ENCODE data around the gene PLXDC2.

Gene PLXDC2

GRCh38 chr10:19891429-19891828 is 75.2 kb downstream of the PLXDC2 start:
- H3K9me2 ChIP-seq (replicated peaks; ENCODE audit: low read depth, low read length), result no peaks in the 10 kb centered on the region
- H3F3A ChIP-seq (ENCODE audit: low read depth), result no peaks in the 10 kb centered on the region
- H3K9ac ChIP-seq (ENCODE audit: low read depth, low read length, poor library complexity, severe bottlenecking), result no peak overlapping the region
- H3K4me1 ChIP-seq (ENCODE audit: insufficient read depth, low read length, poor library complexity, severe bottlenecking), result no peaks in the 10 kb centered on the region
- no peak overlapping the region for H3K4me2 ChIP-seq (ENCODE audit: low read depth, low read length, poor library complexity, severe bottlenecking)
- no peaks in the 10 kb centered on the region for H3K36me3 ChIP-seq (ENCODE audit: insufficient read depth, low read length)
- H3K4me3 ChIP-seq (ENCODE audit: low read length, poor library complexity, severe bottlenecking), result no peak overlapping the region
- no peaks in the 10 kb centered on the region for H3K9me3 ChIP-seq (ENCODE audit: insufficient read depth, low read depth, low read length)
- no peaks in the 10 kb centered on the region for H3K27me3 ChIP-seq (ENCODE audit: insufficient read depth, low read length, poor library complexity, severe bottlenecking)
- TF ChIP-seq CTCF (conservative IDR thresholded peaks at IDR 0.05; ENCODE audit: low read length) (no peak), EZH2phosphoT487 (IDR thresholded peaks at IDR 0.05; ENCODE audit: borderline replicate concordance) (no peak)
- H4K20me1 ChIP-seq (ENCODE audit: insufficient read depth, low read length, poor library complexity, severe bottlenecking), result no peaks in the 10 kb centered on the region
- H2AFZ ChIP-seq (ENCODE audit: low read length), result no peak overlapping the region
- H3K79me2 ChIP-seq (ENCODE audit: insufficient read depth, low read length), result no peaks in the 10 kb centered on the region

- Histone ChIP-seq H3K79me2 (ENCODE audit: insufficient read depth, low read length) (no peaks in the 10 kb centered on the region), H2AFZ (ENCODE audit: low read length) (no peak overlapping the region), H3K36me3 (ENCODE audit: insufficient read depth, low read length) (no peaks in the 10 kb centered on the region), H3K9me2 (replicated peaks; ENCODE audit: low read depth, low read length) (no peaks in the 10 kb centered on the region), H3K4me3 (ENCODE audit: low read length, poor library complexity, severe bottlenecking) (no peak overlapping the region), H3K9me3 (ENCODE audit: insufficient read depth, low read depth, low read length) (no peaks in the 10 kb centered on the region), H3F3A (ENCODE audit: low read depth) (no peaks in the 10 kb centered on the region), H3K4me1 (ENCODE audit: insufficient read depth, low read length, poor library complexity, severe bottlenecking) (no peaks in the 10 kb centered on the region), H3K27me3 (ENCODE audit: insufficient read depth, low read length, poor library complexity, severe bottlenecking) (no peaks in the 10 kb centered on the region), H3K4me2 (ENCODE audit: low read depth, low read length, poor library complexity, severe bottlenecking) (no peak overlapping the region), H4K20me1 (ENCODE audit: insufficient read depth, low read length, poor library complexity, severe bottlenecking) (no peaks in the 10 kb centered on the region), H3K9ac (ENCODE audit: low read depth, low read length, poor library complexity, severe bottlenecking) (no peak overlapping the region)
- TF ChIP-seq CTCF (conservative IDR thresholded peaks at IDR 0.05; ENCODE audit: low read length) (no peak), EZH2phosphoT487 (IDR thresholded peaks at IDR 0.05; ENCODE audit: borderline replicate concordance) (no peak)
These were observed 76.0 kb downstream of the PLXDC2 start for GRCh38 chr10:19892270-19892669.

DNA sequence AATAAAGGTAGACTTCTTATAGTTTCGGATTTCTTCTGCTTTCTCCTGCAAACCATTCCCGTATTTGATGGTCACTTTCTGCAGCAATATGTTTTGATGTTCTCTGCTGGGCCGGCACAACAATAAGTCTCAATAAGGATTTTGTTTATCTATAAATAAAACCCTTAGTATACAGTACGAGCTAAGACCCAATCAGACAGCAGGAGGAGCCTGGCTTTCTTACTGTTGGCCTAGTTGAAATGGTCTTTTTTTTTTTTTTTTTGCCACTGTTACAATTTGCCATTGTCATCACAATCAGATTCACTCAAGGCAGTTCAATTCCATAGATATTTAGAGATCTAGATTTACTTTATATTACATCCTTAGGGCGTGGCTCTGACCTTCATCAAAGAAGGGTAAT is 76.4 kb downstream of the PLXDC2 start:
- Histone ChIP-seq H3K4me3 (ENCODE audit: low read length, poor library complexity, severe bottlenecking) (no peak overlapping the region), H3F3A (ENCODE audit: low read depth) (no peaks in the 10 kb centered on the region), H3K79me2 (ENCODE audit: insufficient read depth, low read length) (no peaks in the 10 kb centered on the region), H3K9me2 (replicated peaks; ENCODE audit: low read depth, low read length) (no peaks in the 10 kb centered on the region), H3K27me3 (ENCODE audit: insufficient read depth, low read length, poor library complexity, severe bottlenecking) (no peaks in the 10 kb centered on the region), H3K4me2 (ENCODE audit: low read depth, low read length, poor library complexity, severe bottlenecking) (no peak overlapping the region), H3K9ac (ENCODE audit: low read depth, low read length, poor library complexity, severe bottlenecking) (no peak overlapping the region), H3K4me1 (ENCODE audit: insufficient read depth, low read length, poor library complexity, severe bottlenecking) (no peaks in the 10 kb centered on the region), H2AFZ (ENCODE audit: low read length) (no peak overlapping the region), H3K9me3 (ENCODE audit: insufficient read depth, low read depth, low read length) (no peaks in the 10 kb centered on the region), H4K20me1 (ENCODE audit: insufficient read depth, low read length, poor library complexity, severe bottlenecking) (no peaks in the 10 kb centered on the region), H3K36me3 (ENCODE audit: insufficient read depth, low read length) (no peaks in the 10 kb centered on the region)
- TF ChIP-seq EZH2phosphoT487 (IDR thresholded peaks at IDR 0.05; ENCODE audit: borderline replicate concordance) (no peak), CTCF (conservative IDR thresholded peaks at IDR 0.05; ENCODE audit: low read length) (no peak)

Data from Loucy (cell line).